LNCAP (cell line): ENCODE measurements around the gene CFAP61.

Experiments used
- TF ChIP-seq, protein P1 (sequence below): fragments of 450-650 bp; IDR thresholded peaks from 2 replicates; pipeline ENCODE4 v1.5.1; 2017; ENCODE audit warnings: mild to moderate bottlenecking

The CFAP61 gene

GRCh38 chr20:20167698-20168097 is 115.4 kb downstream of the CFAP61 start:
- TF ChIP-seq, protein P1, sequence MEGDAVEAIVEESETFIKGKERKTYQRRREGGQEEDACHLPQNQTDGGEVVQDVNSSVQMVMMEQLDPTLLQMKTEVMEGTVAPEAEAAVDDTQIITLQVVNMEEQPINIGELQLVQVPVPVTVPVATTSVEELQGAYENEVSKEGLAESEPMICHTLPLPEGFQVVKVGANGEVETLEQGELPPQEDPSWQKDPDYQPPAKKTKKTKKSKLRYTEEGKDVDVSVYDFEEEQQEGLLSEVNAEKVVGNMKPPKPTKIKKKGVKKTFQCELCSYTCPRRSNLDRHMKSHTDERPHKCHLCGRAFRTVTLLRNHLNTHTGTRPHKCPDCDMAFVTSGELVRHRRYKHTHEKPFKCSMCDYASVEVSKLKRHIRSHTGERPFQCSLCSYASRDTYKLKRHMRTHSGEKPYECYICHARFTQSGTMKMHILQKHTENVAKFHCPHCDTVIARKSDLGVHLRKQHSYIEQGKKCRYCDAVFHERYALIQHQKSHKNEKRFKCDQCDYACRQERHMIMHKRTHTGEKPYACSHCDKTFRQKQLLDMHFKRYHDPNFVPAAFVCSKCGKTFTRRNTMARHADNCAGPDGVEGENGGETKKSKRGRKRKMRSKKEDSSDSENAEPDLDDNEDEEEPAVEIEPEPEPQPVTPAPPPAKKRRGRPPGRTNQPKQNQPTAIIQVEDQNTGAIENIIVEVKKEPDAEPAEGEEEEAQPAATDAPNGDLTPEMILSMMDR, result no peak

- TF ChIP-seq, protein P1, result no peak
Measured at GRCh38 chr20:20173254-20173653, 120.9 kb downstream of the CFAP61 start.

DNA sequence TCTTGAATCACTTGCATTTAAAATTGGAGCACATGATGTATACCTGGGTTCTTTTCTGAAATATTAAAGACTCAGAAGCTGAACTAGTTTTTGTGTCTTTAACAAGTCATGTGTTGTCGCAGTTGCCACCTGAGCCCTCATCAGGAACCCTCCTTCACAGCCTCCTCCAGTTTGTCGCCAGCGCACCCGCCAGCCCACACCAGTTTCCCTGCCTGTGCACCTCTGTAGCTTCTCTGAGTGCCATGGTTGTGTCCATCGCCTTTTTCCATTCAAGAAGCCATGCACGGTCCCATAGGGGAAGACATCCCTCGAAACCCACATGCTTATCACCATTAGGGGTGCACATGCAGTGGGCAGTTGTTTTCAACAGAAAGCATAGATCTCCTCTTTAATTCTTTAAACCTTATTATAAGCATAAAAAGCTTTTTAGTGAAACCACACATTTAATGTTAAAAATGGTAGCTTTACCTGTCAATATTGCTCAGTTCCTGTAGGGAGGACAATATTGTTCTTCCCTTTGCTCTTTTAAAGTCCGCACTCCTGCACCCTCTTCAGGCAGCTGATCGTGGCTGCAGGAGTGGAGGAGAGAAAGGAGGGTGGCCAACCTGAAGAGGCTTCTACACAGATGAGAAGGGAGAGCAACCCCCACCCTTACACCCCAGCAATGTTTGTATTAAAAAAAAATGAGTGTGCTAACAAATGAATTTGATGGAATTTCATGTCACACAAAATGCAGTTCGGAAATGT is 121.9 kb downstream of the CFAP61 start:
- TF ChIP-seq, protein P1, result peak; percentile 29; the same call in 1 of the 2 replicates

DNA sequence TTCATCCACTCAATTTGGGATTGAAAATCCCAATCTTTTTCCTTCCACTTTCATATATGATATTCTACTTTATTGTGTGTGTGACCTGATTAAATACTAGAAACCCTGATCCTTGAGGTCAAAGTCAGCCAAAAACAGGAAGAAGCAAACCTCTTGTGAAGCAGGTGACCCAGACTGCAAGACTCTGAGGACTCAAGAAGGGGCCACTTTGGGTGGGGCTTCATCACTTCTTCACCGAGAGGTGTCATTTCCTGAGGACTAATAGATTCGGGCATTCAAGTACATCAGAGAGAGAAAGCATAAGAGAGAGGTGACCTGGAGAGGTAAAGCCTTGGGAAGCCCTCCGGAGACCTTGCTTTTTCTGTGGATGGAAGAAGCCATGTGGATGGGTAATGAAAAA is 129.0 kb downstream of the CFAP61 start:
- TF ChIP-seq, protein P1, result no peak

DNA sequence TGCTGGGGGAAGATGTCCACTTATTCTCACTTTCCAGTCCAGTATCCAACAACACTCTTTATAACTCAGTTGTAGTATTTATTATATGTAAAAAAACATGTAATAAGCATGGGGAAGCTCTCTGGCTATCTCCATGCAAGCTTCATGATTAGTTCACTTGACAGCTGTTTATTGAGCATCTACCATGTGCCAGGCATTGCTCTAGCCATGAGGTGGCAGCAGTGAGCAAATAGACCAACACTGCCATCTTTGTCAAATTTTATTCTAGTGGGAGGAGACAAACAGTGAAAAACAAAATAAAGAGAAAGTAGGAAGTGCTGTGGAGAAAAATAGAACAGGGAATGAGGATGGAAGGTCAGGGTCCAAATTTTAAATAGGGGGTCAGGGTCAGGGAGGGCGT is 131.8 kb downstream of the CFAP61 start:
- TF ChIP-seq, protein P1, result peak; percentile 41; the same call in 1 of the 2 replicates

- TF ChIP-seq, protein P1, result no peak
Measured at GRCh38 chr20:20184706-20185105, 132.4 kb downstream of the CFAP61 start.

- TF ChIP-seq, protein P1, result no peak
Measured at GRCh38 chr20:20188647-20189046, 136.3 kb downstream of the CFAP61 start.
